GM12892 (cell line): ENCODE measurements around the gene PPFIBP2.

Source experiments
- POLR2A ChIP-seq: IDR thresholded peaks from 2 replicates; pipeline ENCODE4 v1.6.1; 2011; ENCODE audit warnings: low read depth, low read length, control low read depth
- POLR2AphosphoS5 ChIP-seq: IDR thresholded peaks from 2 replicates; pipeline ENCODE4 v1.6.1; 2011; ENCODE audit warnings: low read depth, low read length, control low read depth
- TAF1 ChIP-seq: IDR thresholded peaks from 2 replicates; pipeline ENCODE4 v1.6.1; 2011; ENCODE audit warnings: low read depth, mild to moderate bottlenecking, control low read depth, low read length, borderline replicate concordance

GRCh38 chr11:7494086-7494745 is 19.6 kb upstream of the PPFIBP2 start:
- TF ChIP-seq POLR2A (no peak), TAF1 (no peak), POLR2AphosphoS5 (no peak)
